Fibroblast of skin of abdomen (primary cell): ENCODE measurements around the gene TIE1.
A peak's percentile ranks its signal among the peaks of the same experiment; 100 is the strongest.

Experiments
- DNase-seq: peaks from one replicate; pipeline ENCODE4 v3.0.0-alpha.2; 2013

TIE1 gene

DNA sequence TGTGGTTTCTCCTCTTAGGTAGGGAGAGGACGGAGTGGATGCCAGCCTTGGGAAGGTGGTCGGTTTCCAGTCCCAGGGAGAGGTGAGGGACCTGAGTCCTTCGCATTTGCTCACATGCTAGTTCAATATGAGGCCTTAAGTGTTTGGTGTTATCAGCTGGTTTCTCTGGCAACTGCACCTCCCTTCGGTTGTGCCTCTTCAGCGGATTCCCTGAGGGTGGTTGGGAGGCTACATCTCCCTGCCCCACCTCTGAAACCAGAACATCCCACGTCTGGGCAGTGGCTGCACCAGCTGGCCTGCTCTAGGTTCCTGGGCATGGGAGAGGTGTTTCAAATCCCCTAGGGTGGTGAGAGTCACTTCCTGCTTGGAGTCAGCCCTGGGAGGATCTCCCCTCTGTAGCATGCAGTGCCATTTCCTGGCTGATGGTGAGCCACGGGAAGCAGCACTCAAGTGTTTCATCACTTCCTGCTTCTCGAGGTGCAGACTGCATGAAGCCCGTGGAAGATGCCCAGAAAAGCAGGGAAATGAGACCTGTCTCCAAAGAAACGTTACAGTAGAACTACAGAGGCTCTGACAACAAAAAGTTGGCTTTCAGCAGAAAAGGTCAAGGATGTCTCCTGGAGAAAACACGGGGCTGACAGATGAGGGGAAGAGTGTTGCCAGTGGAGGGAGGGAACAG is 26.5 kb upstream of the TIE1 start:
- DNase-seq = peak; percentile 45

DNA sequence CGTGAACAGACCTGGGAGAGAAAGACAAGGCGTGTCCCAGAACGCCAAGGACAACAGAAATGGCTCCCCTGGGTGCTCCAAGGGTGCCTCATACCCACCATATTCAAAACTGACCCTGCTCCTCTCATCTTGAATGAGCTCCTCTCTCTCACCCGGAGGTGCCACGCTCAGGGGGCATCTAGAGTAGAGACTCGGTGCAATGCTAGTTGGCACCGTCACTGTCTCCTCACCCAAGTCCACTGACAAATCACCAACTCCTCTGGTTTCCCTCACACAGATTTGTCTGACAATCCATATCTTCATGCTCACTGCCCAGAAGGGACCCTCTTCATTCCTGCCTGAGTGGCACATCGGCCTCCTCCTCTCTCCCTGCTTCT is 26.0 kb upstream of the TIE1 start:
- DNase-seq = no peak

- DNase-seq = no peak
Observed at GRCh38 chr1:43275826-43276620, 24.8 kb upstream of the TIE1 start.

DNA sequence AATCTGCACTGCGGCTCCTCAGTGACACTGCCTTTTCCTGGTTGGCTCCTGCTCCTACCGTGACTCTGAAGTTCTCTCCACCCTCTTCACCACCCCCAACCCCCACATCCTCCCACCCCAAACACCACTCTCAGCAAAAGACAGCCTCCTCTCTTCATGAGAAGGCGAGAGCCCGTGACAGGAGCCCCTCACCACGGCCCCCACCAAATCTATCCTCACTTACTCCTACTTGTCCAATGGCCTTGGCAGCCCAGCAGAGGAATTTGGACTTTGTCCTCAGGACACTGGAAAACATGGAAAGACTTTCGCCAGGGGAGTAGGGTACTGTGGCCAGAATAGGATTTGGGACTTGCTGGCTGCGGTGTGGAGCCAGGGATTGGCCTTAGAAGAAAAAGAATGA is 24.1 kb upstream of the TIE1 start:
- no peak for DNase-seq

DNA sequence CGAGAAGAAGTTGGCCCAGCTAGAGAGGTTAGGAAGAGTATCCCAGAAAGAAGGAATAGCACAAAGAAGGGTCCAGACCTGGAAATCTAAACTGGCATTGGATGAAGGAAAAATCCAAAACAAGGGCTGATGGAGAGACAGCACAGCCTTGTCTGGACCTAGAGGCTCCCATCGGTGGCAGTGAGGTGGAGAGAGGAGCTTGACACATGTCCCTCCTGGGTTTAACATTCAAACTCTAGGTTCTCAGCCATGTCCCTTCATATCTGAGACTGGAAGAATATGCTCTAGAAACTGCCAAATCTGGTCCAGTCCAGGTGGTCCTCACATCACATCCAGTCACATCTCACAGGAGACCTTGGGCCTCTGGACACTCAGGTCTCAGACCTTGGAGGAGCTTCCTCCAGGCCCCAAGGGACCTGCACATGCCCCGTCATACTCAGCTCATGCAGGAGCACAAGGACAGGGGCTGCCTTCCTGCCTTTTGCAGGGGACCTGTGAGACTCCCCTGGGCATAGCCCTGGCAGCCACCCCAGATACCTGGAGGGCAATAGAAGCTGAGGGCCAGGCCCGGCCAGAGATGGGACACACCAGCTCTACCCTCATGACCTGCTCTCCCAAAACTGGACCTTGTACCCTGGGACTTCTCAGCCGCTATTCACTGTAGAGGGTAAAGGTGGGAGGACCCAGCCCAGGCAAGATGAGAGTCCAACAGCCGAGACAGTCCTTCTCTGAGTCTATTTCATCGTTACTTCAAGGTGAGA is 23.5 kb upstream of the TIE1 start:
- DNase-seq = no peak

GRCh38 chr1:43279161-43279560 is 21.6 kb upstream of the TIE1 start:
- no peak for DNase-seq

DNA sequence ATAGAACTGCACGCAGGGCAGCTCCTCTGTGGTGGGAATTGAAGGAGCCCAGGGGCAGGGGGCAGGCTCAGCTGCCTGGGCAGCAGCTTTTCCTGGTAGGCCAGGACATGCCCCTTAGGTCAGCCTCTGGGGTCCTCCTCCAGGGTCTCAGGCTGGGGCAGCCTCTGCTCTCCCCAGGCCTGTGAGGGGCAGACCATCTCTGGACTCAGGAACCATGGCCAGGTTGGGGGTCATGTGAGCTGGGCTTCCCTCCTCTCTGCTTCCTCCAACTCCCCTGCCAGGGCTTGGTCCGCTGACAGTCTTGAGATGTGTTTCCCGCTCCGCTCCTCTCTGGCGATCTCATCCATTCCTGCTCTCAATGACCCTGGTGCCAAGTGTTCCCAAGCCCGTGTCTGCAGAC is 21.1 kb upstream of the TIE1 start:
- DNase-seq = no peak

- no peak for DNase-seq
Observed at GRCh38 chr1:43280692-43281091, 20.1 kb upstream of the TIE1 start.

GRCh38 chr1:43282220-43283195 is 18.3 kb upstream of the TIE1 start:
- no peak for DNase-seq

- no peak for DNase-seq
Observed at GRCh38 chr1:43284065-43284464, 16.7 kb upstream of the TIE1 start.

GRCh38 chr1:43284546-43285110 is 16.2 kb upstream of the TIE1 start:
- DNase-seq = no peak

GRCh38 chr1:43285269-43285990 is 15.4 kb upstream of the TIE1 start, which contains the start of gene C1orf210:
Gene C1orf210, minus strand, starts transcription at chr1:43285581. Its CDS starts 2,311 bp downstream, at chr1:43283270.
- no peak for DNase-seq

- no peak for DNase-seq
Observed at GRCh38 chr1:43286115-43286514, 14.7 kb upstream of the TIE1 start.

GRCh38 chr1:43286533-43286932 is 14.2 kb upstream of the TIE1 start:
- DNase-seq = no peak

DNA sequence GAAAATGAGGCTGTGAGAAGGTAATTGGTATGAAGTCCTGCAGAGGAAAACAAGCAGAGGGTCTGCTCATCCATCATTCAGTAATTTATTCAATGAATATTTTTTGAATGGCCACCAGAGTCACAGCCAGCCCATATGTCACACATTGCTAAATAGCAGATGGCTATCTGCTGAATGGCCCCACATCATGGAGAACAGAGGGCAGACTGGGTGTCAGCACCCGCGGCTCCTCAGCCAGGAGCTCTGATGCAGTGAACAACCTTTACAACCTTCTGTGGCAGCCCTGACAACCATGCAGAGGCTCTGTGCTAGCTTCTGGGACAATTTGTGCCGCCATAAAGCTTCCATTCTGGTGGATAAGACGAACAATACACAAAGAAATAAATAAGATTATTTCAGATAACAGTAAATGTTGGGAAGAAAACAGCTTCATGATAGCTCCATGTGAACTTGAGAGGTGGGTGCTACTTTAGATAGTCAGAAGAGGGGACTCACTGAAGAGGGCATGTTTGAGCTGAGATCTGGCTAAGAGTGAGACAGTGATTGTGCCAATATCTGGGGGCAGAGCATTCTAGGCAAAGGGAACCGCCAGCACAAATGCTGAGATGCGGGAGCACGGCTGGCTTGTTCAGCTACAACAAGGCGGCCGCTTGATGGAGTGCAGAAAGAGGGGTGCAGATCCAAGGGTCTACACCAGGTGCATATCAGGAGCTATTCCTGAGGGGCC is 12.6 kb upstream of the TIE1 start:
- DNase-seq = no peak

DNA sequence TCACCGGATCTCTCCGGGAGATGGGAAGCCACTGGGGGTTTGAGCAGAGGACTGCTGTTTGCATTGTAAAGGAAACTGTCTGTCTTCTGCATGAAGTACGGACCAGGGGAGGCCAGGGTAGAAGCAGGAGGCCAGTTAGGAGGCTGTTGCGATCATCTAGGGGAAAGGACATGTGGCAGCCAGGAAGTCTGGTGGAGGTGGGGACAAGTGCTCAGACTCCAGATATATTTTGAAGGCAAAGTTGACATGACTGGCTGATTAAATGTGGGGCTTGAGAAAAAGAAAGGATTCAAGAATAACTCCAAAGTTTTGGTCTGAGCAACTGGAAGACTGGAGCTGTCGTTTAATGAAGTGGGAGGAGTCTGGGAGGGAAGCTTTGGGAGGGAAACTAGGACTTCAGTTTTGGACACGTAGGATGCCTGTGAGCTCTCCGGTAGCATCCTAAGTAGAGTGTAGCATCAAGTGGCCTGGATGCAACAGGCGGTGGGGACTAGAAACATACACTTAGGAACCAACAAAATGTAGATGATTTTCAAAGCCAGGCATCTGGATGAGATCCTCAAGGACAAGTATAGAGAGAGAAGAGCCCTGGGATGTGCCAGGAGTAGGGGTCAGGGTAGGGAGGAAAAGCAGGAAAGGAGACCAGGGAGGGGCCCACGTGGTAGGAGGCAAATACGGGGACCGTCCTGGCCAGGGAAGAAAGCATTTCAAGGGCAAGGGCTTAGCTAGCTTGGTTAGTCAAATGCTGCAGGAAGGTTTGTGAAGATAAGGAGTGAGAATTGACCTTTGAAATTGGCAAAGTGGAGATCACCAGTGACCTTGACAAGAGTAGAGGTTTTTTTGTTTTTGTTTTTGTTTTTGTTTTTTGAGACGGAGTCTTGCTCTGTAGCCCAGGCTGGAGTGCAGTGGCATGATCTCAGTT is 11.7 kb upstream of the TIE1 start:
- DNase-seq = no peak

- no peak for DNase-seq
Observed at GRCh38 chr1:43292216-43292615, 8.6 kb upstream of the TIE1 start.

DNA sequence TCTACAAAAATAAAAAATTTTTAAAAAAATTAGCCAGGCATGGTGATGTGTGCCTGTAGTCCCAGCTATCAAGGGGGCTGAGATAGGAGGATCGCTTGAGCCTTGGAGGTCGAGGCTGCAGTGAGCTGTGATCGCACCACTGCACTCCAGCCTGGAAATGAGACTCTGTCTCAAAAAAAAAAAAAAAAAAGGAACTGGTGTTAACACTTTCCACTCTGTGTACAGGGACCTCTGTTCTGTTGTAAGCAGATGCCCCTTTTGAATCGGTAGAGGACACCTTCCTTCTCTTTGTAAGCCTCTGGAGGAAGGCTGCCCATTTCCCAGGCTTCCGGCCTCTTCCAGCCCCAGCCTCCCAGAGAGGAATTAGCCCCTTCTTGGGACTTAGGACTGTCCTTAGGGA is 8.1 kb upstream of the TIE1 start:
- no peak for DNase-seq

DNA sequence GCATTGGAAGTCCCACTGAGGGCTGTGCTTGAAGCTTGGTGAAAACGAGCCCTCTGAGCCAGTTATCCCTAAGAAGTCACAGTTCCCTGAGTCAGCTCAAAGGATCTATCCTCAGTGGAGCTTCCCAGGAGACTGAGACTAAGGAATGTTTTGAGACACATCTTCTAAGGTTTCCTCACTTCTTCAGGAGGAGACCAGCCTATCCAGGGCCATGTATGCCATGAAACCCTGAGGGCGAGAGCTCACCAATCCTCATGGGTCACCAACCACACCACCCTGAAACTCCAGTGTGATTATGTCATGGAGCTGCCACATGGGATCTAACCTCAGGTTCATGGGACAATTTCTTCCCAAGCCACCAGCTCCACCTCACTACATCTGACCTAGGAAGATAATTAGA is 7.6 kb upstream of the TIE1 start:
- DNase-seq = no peak
